IPS DF 6.9 (cell line): Measurements from ENCODE around the gene COL6A3.
"Not testable (repeated sequence)": the region's sequence is repeated elsewhere in the genome, so short reads cannot be mapped to it uniquely, and the experiment has no call there.

Experiments
- DNase-seq: peaks from one replicate; pipeline ENCODE4 v3.0.0-alpha.2; 2013; ENCODE audit warnings: low read depth, low spot score
- H3K27ac ChIP-seq: one replicate; pipeline ENCODE4 v1.5.1; 2013; ENCODE audit warnings: low read length, control low read depth
- H3K27me3 ChIP-seq: 2 replicates; pipeline ENCODE4 v1.6.1; 2013; ENCODE audit warnings: mild to moderate bottlenecking, low read length; ENCODE audit not compliant: control insufficient read depth, insufficient read depth
- H3K36me3 ChIP-seq: 2 replicates; pipeline ENCODE4 v1.6.1; 2013; ENCODE audit warnings: low read length; ENCODE audit not compliant: control insufficient read depth, insufficient read depth
- H3K4me1 ChIP-seq: 2 replicates; pipeline ENCODE4 v1.6.1; 2013; ENCODE audit warnings: low read length; ENCODE audit not compliant: control insufficient read depth, insufficient read depth
- H3K4me3 ChIP-seq: 2 replicates; pipeline ENCODE4 v1.5.1; 2013; ENCODE audit warnings: mild to moderate bottlenecking, low read length
- H3K9me3 ChIP-seq: 2 replicates; pipeline ENCODE4 v1.6.1; 2013; ENCODE audit warnings: low read length, inconsistent platforms; ENCODE audit not compliant: control insufficient read depth, insufficient read depth
- WGBS: extraction: QIAGEN DNeasy Blood & Tissue Kit; methylation state at CpG from one replicate; pipeline ENCODE4 v1.1.7; 2013; ENCODE audit warnings: mixed read lengths, missing lambda C conversion rate; ENCODE audit not compliant: insufficient read length, insufficient coverage; 5-methylcytosine and 5-hydroxymethylcytosine counted together

The COL6A3 gene

DNA sequence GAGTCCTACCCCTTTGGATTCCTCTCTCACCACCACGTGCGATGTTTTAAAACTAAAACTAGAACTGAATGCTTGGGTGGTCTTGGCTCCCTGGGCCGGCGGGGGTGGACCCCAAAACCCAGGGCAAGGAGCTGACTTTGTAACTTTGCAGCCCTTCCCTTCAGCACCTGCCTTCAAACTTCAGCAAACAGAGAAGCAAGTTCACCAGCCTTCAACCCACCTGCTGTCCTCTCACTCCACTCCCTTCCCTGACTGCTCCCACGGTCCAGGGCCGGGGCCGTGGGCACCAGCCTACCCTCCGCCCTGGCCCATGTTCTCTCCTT lies 54.5 kb downstream of the COL6A3 start:
- no peak for DNase-seq
- no CpG with 5 or more reads among the region's 8 CpGs for WGBS
- no peaks in the 10 kb centered on the region for H3K9me3 ChIP-seq
- H3K4me1 ChIP-seq, result peaks cover 10% of the 10 kb centered on the region
- no peaks in the 10 kb centered on the region for H3K27me3 ChIP-seq
- H3K27ac ChIP-seq, result no peak overlapping the region
- H3K36me3 ChIP-seq, result no peaks in the 10 kb centered on the region
- no peak overlapping the region for H3K4me3 ChIP-seq

DNA sequence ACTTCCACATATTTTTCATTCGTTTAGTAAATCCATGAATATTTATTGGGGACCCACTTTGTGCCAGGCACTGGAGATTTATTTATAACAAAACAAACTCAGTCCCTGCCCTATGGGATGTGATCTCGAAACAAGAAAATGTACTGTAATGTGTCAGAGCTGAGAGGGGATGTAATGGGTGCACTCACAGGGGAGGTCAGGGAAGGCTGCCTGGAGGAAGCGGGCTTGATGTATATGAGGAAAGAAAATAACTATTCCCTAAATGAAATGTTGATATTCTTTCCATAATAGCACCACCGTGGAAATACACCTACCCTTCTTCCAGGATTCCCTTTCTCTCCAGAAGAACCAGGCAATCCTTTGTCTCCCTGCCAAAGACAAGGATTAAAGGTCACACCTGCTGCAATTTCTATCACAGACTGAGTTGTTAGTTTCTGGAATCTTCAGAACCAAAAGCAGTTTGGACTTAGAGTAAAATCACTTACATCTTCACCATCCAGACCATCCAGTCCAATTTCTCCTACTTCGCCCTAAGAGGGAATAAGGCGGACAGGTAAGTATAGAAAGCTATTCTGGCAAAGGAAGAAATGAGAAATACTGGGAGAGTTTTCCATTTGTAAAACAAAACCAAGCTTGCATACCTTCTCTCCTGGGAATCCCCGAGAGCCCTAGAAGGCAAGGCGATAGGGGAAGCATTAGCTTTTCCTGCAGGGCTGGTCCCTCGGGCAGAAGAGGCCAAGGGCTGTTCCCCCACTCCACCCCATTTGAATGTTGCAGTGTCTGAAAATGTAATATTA lies 55.0 kb downstream of the COL6A3 start:
- Histone ChIP-seq H3K4me3 (no peak overlapping the region), H3K36me3 (no peaks in the 10 kb centered on the region), H3K27me3 (no peaks in the 10 kb centered on the region), H3K4me1 (peaks cover 10% of the 10 kb centered on the region), H3K27ac (no peak overlapping the region), H3K9me3 (no peaks in the 10 kb centered on the region)
- no peak for DNase-seq
- 100% methylated on average over 1 of the region's 9 CpGs for WGBS

DNA sequence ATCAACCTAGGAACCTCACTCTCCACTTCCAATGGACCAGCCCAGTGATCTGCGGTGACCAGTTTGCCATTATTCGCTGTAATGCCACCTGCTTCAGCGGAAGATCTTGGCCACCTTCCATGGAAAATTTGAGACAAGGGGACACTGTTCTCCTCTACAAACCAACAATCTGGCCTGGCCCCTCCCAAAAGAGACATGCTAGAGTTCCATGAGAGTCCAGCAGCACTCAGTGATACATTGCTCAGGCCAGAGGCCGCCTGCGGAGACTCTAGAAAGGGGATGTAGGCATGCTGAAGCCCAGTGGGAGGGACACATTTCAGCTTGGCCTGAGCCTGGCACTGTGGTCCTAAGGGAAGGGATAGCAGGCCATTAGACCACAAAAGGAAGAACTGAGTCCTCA lies 58.3 kb downstream of the COL6A3 start:
- Histone ChIP-seq H3K27ac (no peak overlapping the region), H3K36me3 (no peaks in the 10 kb centered on the region), H3K27me3 (no peaks in the 10 kb centered on the region), H3K4me3 (no peak overlapping the region), H3K9me3 (no peaks in the 10 kb centered on the region), H3K4me1 (peaks cover 10% of the 10 kb centered on the region)
- DNase-seq, result no peak
- no CpG with 5 or more reads among the region's 5 CpGs for WGBS

DNA sequence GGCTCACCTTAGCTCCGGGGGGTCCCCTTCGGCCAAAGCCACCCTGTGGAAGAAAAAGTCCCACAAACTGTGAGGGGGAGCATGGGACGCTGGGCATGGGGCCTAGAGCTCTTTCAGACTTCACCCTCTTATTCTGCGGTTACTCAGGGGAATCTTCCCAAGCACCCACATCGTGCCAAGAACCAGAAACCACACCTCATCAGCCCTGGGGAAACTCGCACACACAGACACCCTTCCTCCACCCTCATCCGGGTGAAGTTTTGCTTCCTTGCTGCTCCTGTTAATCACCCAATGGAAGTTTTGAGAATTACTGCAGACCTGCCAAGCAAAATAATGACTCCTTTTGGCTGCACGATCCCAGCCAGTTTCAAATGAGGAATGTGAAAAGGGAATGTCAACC lies 59.1 kb downstream of the COL6A3 start:
- Histone ChIP-seq H3K4me1 (peaks cover 7% of the 10 kb centered on the region), H3K9me3 (no peaks in the 10 kb centered on the region), H3K4me3 (no peak overlapping the region), H3K27ac (no peak overlapping the region), H3K27me3 (no peaks in the 10 kb centered on the region), H3K36me3 (no peaks in the 10 kb centered on the region)
- WGBS, result no CpG with 5 or more reads among the region's 8 CpGs
- DNase-seq, result no peak

DNA sequence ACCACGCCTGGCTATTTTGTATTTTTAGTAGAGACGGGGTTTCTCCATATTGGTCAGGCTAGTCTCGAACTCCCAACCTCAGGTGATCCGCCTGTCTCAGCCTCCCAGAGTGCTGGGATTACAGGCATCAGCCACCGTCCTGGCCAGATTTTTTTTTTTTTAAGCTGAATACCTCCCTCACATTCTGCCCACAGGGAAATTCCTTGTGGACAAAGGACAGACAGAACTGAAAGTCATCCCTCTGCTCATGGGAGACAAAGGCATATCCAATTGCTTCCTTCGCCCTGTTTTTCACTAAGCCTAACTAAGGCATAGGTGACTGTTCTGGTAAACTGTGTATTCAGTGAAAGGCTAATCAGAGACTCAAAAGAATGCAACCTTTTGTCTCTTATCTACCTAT lies 59.8 kb downstream of the COL6A3 start:
- not testable (repeated sequence) for DNase-seq, H3K36me3 ChIP-seq, H3K4me1 ChIP-seq, H3K9me3 ChIP-seq, H3K27ac ChIP-seq, H3K4me3 ChIP-seq, H3K27me3 ChIP-seq
- no CpG with 5 or more reads among the region's 6 CpGs for WGBS

DNA sequence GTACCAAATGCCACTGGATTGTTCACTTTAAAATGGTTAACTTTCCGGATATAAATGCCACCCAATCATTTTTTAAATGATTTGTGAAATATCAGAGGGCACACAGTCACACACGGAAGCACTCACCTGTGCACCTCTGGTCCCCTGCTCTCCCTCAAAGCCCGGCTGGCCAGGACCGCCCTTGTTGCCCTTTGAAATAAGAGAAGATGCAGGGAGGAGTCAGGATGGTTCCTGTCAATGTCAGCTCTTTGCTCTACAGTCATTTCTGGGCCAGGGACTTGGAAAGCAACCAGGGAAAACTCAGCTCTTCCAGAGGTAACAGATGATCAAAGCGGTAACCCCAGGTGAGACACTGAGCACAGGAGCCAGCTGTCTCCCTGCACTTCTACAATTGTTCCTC lies 60.7 kb downstream of the COL6A3 start:
- WGBS, result no CpG with 5 or more reads among the region's 5 CpGs
- Histone ChIP-seq H3K27me3 (no peaks in the 10 kb centered on the region), H3K27ac (no peak overlapping the region), H3K4me3 (no peak overlapping the region), H3K36me3 (no peaks in the 10 kb centered on the region), H3K4me1 (no peaks in the 10 kb centered on the region; the same call in 1 of the 2 replicates), H3K9me3 (no peaks in the 10 kb centered on the region)
- no peak for DNase-seq

DNA sequence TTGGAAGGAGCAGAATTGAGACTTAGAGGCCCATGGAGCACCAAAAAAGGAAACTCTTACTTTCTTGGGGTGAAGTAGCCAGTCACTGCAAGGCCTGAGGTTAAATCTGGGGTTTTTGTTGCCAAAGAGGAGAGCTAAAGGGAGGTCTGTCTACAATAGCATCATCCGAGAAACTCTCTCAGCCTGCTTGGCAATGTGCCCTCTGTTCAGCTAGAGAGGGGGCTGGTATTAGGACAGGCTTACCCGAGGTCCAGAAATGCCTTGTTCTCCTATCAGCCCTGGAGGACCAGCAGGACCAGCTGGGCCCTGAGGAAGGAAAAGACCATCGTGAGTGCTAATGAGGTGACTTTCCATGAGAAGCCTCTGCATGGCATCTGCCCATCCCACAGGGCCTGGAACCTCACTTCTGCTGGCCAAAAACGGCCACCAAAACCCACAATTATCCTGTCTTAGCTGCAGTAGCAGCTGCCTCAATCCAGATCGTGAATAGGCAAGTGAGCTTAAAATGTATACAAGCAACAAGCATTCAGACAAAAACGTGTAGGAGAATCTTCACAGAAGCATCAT lies 61.6 kb downstream of the COL6A3 start:
- Histone ChIP-seq H3K9me3 (no peaks in the 10 kb centered on the region), H3K27ac (no peak overlapping the region), H3K4me1 (no peaks in the 10 kb centered on the region), H3K36me3 (no peaks in the 10 kb centered on the region), H3K4me3 (no peak overlapping the region), H3K27me3 (no peaks in the 10 kb centered on the region)
- no peak for DNase-seq
- no CpG with 5 or more reads among the region's 6 CpGs for WGBS

DNA sequence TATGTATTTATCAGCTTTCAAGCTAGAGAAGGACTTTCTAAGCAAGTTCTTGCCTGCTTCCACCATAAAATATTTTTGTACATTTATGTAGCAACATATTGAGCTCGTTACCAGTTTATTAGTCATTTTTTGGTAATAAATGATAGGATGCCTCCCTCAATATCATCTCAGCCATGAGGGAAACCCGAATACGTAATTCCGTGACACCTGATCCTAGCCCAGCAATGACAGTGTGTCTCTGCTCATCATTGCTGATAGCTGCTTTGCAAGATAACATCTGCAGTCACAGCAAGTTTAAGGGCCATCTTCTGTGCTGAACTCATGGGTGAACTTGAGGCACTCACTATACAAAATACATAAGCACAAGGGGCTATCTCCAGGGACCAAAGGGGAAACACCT lies 62.2 kb downstream of the COL6A3 start:
- Histone ChIP-seq H3K36me3 (no peaks in the 10 kb centered on the region), H3K9me3 (no peaks in the 10 kb centered on the region), H3K4me1 (no peaks in the 10 kb centered on the region), H3K27ac (no peak overlapping the region), H3K27me3 (no peaks in the 10 kb centered on the region), H3K4me3 (no peak overlapping the region)
- no peak for DNase-seq
- WGBS, result no CpG with 5 or more reads among the region's 4 CpGs

DNA sequence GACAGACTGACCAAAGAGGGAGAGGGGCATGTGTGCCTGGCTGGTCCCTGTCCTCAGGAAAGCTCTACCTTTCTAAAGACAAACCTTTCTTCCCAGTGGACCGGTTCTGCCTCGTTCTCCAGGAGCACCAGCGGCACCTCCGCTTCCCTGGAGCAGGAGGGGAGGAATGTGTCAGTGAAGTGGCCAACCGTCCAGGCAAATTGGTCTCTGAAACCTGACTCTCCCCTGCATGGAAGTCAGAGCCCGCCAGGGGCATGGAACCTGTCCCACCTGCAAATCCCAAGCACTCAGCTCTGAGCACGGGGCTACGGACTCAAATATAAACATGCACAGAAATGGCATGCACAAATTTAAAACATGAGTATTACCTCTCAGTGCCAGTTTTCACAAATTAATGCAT lies 62.9 kb downstream of the COL6A3 start:
- no peak for DNase-seq
- H3K4me3 ChIP-seq, result no peak overlapping the region
- no CpG with 5 or more reads among the region's 8 CpGs for WGBS
- H3K36me3 ChIP-seq, result no peaks in the 10 kb centered on the region
- H3K4me1 ChIP-seq, result no peaks in the 10 kb centered on the region
- no peaks in the 10 kb centered on the region for H3K9me3 ChIP-seq
- H3K27ac ChIP-seq, result no peak overlapping the region
- H3K27me3 ChIP-seq, result no peaks in the 10 kb centered on the region

DNA sequence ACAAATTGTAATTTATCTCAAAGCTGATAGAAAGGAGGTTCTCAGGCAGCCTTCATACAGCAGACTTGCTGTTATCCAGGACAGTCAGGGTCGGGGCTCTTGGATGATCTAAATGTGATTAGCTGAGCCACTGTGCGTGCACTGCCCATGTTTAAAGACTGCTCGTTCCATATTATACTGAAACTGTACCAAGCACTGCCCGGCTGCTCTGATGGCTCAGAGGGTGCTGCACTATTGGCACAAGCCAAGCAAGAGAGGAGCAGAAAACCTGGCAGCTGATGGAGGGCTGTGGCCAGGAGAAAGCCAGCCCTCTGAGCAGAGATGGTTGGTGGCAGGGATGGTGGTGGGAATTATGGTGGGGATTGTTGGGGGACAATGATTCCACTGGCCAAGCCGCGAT lies 63.4 kb downstream of the COL6A3 start:
- Histone ChIP-seq H3K36me3 (no peaks in the 10 kb centered on the region), H3K9me3 (no peaks in the 10 kb centered on the region), H3K27ac (no peak overlapping the region), H3K27me3 (no peaks in the 10 kb centered on the region), H3K4me1 (no peaks in the 10 kb centered on the region), H3K4me3 (no peak overlapping the region)
- no CpG with 5 or more reads among the region's 6 CpGs for WGBS
- no peak for DNase-seq

DNA sequence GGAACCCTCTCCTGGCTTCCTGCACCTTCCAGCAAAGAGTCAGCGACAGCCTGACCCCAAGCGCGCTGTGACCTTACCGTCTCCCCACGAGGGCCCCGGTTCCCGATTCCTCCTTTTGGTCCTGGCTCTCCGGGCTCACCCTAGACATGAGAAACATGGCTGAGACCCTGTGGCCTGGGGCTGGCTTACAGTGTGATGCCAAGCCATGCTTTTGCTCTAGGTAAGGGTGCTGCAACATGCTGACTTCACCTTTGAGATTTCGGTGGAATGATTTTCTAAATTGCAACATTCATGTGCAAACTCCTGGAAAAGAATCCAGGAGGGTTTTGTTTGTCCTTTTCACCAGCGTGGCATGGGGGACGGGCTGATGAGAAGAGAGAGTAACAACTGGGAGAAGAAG lies 63.9 kb downstream of the COL6A3 start:
- H3K4me1 ChIP-seq, result no peaks in the 10 kb centered on the region
- H3K4me3 ChIP-seq, result no peak overlapping the region
- no peaks in the 10 kb centered on the region for H3K27me3 ChIP-seq
- WGBS, result no CpG with 5 or more reads among the region's 11 CpGs
- no peak for DNase-seq
- no peaks in the 10 kb centered on the region for H3K36me3 ChIP-seq
- no peaks in the 10 kb centered on the region for H3K9me3 ChIP-seq
- H3K27ac ChIP-seq, result no peak overlapping the region
